Endothelial cell of hepatic sinusoid (primary cell): ENCODE results near the gene NFIA.
"Not testable (repeated sequence)": the region's sequence is repeated elsewhere in the genome, so short reads cannot be mapped to it uniquely, and the experiment has no call there.

Experiments used
- in situ Hi-C: cut with HindIII; loops from 2 replicates; pipeline ENCODE4 v1.10.0; 2017; ENCODE audit warnings: low sequenced_read_pairs

Gene NFIA

GRCh38 chr1:61264825-61265242, 182.5 kb downstream of the NFIA start:
- in situ Hi-C loops: no loop called here

DNA sequence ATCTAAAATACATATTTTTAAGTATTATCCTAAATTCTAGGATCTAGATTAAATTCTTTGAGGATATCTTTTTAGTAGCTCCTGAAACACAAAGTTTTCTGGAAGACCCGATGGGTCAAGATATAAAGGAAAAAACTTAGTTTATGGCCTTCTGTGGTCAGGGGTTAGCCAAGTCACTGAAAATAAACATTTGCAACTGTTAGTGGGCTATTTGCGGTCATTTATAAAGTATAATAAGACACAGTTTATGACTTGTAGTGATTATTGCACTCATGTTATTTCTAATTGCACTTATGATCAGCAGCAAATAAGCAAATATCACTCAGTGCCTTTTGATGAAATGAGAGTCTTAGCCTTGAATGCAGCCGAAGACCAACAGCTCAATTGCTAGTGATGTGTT, 183.3 kb downstream of the NFIA start:
- in situ Hi-C loops: no loop called here

DNA sequence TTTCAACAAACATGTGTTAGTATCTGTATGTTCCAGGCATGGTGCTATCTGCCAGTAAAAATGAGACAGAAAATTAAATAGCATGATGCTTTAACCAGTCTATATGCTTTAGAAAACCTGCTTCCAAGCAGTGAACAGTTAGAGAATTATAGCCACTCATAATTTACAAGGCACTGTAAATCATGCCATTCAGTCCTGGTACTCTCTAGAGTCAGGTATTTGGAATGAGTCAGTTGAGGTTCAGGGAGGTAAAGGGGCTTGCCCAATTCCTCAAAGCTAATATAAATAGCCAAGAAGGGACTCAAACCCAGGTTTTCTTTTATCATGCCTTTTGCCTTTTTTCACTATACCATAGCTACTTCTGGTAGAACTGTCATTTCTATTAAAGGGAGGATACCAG, 184.4 kb downstream of the NFIA start:
- in situ Hi-C loops: no loop called here

DNA sequence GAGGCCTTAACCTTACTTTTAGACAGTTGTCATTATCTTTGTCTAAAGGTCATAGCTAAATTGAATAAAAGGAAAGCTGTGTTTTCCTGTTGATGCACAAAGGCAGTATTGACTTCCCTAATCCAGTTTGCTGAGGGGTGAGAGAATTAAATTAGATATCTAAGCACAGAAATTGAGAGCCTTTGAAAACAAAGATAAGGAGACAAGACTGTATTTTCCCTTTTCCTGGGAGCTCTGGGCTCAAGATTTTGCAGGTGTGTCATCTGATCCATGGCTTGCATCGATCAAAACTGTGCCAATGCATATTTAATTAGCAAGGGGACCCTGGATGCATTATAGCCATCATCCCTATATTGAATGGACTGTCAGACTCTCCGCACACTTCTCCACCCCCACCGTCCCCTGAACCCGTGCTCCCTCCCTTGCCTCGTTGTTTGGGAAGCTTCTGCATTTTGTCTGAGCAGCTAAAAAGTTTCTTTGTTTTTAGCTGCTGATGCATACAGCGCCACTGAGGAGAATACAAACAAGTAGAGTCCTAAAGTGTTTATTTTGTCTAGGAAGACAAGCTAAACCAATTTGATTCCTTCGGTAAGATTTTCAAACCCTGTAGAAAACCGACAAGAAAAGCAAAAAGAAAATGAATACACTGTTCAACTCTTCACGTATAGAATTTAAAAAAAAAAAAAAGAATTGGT, 186.3 kb downstream of the NFIA start:
- in situ Hi-C loops: no loop called here

GRCh38 chr1:61269602-61270001, 187.2 kb downstream of the NFIA start:
- in situ Hi-C loops: no loop called here

- in situ Hi-C loops: no loop called here
Measured at GRCh38 chr1:61270107-61270506, 187.7 kb downstream of the NFIA start.

DNA sequence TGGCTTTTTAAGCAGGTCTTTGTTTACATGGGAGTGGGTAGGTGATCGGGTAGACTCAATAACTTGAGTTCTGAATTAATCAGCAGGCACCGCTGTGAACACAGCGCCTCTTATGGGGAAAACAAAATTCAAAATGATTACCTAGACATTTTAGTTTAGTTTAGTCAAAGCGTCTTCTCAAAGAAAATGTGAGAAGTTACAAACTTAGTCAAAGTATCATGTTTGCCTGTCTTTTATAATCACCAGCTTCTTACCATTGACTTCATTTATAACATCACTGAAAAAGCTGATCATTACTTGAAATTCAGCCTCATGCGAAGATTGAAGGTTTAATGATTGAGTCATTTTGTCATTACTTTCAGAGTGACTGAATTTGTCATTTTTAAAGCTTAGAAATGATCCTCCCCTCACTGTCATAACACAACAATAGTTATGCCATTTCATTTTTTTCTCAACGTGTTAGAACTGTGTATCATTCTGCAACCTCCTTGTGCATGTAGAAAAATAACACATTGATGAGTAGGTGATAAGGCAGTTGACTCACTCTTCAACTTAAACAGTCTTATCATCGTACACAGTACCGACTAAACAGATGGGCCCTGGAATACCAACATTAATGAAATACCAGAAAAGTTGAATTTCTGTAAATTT, 188.5 kb downstream of the NFIA start:
- in situ Hi-C loops: no loop called here

DNA sequence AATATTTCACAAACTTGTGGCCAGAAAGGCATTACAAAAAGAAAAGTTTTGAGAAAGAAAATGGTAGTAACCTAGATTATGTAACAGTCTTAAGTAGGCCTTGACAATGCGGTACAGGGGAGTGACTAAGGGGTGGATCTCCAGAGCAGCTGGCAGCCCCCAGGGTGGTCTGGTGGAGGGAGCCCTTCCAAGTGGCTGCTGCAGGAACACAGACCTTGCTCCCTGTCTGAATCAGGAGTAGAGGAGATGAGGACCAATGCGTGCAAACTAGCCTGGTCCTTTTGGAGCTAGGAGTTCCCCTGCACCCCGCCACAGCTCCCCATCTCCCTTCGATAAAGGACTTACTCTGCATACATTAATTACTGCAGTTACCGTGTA, 189.0 kb downstream of the NFIA start:
- in situ Hi-C loops: no loop called here

- in situ Hi-C loops: no loop called here
Measured at GRCh38 chr1:61273167-61273705, 190.9 kb downstream of the NFIA start.

- in situ Hi-C loops: no loop called here
Measured at GRCh38 chr1:61273861-61274260, 191.5 kb downstream of the NFIA start.

DNA sequence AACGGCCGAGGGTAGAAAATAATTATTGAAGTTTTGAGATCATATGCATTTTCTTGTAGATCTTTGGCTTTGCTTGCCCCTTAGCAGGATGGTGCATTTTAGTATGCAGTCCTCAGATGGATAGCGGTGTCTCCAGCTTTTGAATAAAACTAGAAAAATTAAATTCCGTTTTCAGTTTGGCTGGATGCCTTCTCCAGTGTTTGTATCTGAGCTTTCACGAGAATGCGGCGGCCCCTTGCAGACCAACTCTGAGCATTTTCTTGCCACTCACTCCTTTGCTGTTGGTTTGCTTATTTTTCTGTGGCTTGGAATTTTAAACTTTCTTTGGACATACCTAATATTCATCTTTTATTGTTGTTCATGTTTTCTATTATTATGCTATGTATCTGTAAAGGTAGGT, 192.6 kb downstream of the NFIA start:
- in situ Hi-C loops: no loop called here

DNA sequence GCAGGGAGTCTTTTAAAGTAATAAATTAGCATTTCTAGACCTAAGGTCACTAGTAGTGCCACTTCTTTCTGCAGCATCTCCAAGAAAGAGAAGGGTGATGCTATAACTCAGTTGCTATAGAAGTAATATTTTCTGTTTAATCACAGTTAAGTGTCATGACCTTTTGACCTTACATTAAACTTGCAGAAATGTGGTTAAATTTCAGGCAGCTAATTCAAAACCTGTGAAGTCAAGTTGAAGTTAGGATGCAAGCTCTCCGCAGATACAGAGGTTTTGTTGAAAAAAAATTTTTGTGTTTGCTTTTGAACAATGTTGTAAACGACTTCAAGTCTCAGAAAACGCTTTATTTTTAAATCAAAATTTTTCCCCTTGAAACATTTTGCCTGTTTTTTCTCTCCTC, 193.9 kb downstream of the NFIA start:
- in situ Hi-C loops: no loop called here

GRCh38 chr1:61277121-61277690, 194.8 kb downstream of the NFIA start:
- in situ Hi-C loops: no loop called here

- in situ Hi-C loops: not testable (repeated sequence)
Measured at GRCh38 chr1:61278503-61278902, 196.1 kb downstream of the NFIA start.

DNA sequence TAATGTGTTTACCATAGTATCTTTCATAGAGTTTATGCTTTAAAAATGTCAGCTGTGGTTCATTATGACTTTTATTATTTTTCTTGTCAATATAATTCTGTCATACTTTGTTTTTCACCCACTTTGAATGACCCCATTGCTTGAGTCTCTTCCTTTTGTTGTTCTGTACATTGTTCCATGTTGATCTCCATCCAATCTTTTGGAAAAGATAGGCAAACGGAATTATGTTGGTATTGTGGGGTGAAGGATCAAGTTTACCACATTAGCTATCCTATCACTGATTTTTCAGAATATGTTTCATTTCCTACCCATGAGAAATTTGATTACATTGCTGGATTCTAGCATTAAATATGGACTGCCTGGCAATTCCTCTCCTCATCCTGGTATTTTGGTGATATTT, 196.6 kb downstream of the NFIA start:
- in situ Hi-C loops: no loop called here

- in situ Hi-C loops: no loop called here
Measured at GRCh38 chr1:61279570-61279969, 197.2 kb downstream of the NFIA start.

- in situ Hi-C loops: no loop called here
Measured at GRCh38 chr1:61280452-61280851, 198.1 kb downstream of the NFIA start.

DNA sequence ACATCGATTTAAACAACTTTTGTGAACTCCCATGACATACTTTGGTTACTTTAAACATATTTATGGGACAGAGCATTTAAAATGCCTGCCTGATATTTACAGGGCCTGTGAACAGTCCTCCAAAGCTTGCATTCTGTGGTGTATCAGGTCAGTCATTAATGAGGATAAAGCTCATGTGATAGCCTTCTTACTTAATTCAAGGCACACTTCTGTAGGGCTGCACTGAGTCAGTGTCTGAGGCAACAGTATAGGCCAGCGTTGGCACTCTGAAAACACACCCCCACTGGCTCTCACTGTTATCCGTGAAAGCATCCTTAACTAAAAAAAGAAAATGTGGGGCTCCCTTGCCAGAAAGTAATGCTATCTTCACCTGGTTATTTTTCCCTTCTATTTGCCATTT, 200.0 kb downstream of the NFIA start:
- in situ Hi-C loops: no loop called here

- in situ Hi-C loops: no loop called here
Measured at GRCh38 chr1:61284248-61284854, 202.0 kb downstream of the NFIA start.

- in situ Hi-C loops: no loop called here
Measured at GRCh38 chr1:61284936-61285335, 202.6 kb downstream of the NFIA start.

DNA sequence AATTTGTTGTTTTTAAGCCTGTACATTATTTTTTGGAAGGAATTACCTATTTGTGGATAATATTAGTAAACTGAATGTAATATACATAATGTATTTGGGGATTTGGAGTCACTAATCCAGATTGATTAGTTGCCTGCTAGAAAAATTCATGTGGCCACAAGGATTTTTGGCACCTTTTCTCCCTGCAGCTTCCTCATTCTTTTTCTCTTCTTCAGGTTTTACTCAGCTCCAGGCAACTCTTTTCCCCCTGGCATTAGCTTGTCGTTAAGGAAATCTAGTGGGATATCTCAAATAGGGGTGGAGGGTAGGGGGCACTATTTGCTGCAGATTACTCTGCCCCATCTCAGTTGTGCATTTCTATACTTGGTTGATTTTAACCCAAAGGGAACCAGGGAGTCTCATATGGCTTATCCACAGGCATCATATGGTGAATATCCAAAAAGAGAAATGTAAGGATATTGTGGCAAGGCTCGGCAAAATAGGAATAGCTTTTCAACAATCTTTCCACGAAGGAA, 203.1 kb downstream of the NFIA start:
- in situ Hi-C loops: no loop called here

DNA sequence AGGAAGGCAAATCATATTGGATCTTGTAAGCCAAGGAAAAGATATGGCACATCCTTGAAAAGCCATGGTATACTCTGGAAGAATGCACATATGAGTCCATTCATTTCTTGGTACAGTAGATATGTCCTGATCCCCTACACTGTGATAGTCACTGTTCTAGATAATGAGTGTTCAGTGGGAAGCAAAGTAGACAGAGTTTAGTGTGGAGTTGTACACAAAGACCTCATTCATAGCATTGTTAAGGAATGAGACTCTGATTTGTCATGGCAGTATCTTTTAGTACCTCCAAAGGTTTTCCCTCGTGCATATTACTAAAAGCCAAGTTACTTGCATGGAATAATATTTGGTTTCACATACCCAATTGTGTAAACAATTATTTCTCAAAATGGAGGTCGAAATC, 204.7 kb downstream of the NFIA start:
- in situ Hi-C loops: no loop called here
